ENCODE measurements around the gene CLMN. TPM values are rescaled to one million over a fixed set of nuclear protein-coding genes. Genes with fewer than 3 reads are reported as not detected.

The CLMN gene
- total and polyA plus RNA-seq, 2 of the 4 experiments (the other 2 are of a cell fraction), result 0.10 to 0.18 TPM

DNA sequence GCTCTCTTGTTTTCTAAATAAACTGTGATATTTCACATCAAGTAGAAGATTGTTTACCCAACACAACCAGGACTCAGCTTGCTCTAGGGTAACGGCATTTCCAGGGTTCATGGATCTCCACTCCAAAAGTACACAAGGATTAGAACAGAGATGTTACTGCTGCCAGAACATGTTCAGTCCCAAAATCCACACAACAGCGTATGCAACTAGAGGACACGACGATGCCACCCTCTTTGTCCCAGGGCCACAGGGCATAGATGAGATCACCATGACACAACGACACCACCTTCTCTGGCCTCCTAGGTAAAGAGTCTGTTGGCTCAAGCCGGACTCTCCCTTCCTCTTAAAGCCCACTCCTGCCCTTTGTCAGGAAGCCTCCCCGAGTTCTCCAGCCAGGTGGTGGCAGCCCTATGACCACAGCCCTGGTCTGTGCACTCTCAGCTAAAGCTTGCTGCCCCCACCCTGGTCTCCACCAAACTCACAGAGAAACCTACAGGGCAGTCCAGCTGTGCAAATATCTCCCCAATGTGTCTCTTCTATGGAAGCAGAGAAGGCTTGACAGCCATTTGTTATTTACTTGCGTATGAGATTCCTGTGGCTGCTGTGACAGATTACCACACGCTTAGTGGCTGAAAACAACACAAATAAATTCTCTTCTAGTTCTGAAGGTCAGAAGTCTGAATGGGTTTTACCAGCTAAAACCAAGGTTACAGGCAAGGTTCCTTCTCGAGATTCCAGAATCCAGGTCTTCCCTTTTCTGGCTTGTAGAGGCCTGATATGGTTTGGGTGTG is 10.3 kb downstream of the CLMN start:
- Histone ChIP-seq H3K9me1 (ENCODE audit: insufficient read depth, low read length) (no peaks in the 10 kb centered on the region), H2AK5ac (ENCODE audit: low read depth, low read length) (no peak overlapping the region), H4K91ac (ENCODE audit: insufficient read depth, low read depth, low read length) (no peak overlapping the region), H3K4ac (ENCODE audit: low read depth, low read length) (no peak overlapping the region), H3K18ac (ENCODE audit: low read depth, low read length) (no peak overlapping the region), H3K79me1 (ENCODE audit: low read depth in 1 of 2, low read length in 2 of 2) (no peaks in the 10 kb centered on the region), H4K8ac (ENCODE audit: low read depth in 2 of 2, low read length in 2 of 2) (no peak overlapping the region), H3K27me3 (ENCODE audit: control insufficient read depth, insufficient read depth, low read length) (peaks cover 9% of the 10 kb centered on the region; the same call in 1 of the 2 replicates), H2BK120ac (ENCODE audit: low read depth, low read length) (no peak overlapping the region), H3K23ac (ENCODE audit: low read depth, low read length) (no peak overlapping the region), H2BK15ac (ENCODE audit: low read depth, low read length) (no peak overlapping the region), H3K4me3 (ENCODE audit: insufficient read depth, low read depth, low read length) (no peak overlapping the region), H4K5ac (ENCODE audit: low read depth, low read length) (no peak overlapping the region), H3K56ac (ENCODE audit: extremely low read depth, insufficient read depth, low read length) (no peak overlapping the region), H2BK20ac (ENCODE audit: low read depth, low read length) (no peak overlapping the region), H2AK9ac (replicated peaks; ENCODE audit: low read depth, low read length, poor library complexity) (no peak overlapping the region), H3K36me3 (ENCODE audit: control insufficient read depth, insufficient read depth, low read length) (no peaks in the 10 kb centered on the region), H3K4me2 (ENCODE audit: low read depth, low read length) (no peak overlapping the region), H3K4me1 (ENCODE audit: control insufficient read depth, insufficient read depth, low read length) (peaks cover 2% of the 10 kb centered on the region; the same call in 1 of the 2 replicates), H3K9ac (ENCODE audit: low read depth, low read length) (no peak overlapping the region), H2AFZ (replicated peaks; ENCODE audit: low read length, poor library complexity) (no peak overlapping the region), H4K20me1 (ENCODE audit: insufficient read depth, low read length) (no peaks in the 10 kb centered on the region), H3K9me3 (ENCODE audit: control insufficient read depth, insufficient read depth, low read length) (no peaks in the 10 kb centered on the region; the same call in 1 of the 2 replicates), H2BK5ac (ENCODE audit: low read depth, low read length, poor library complexity, severe bottlenecking) (no peak overlapping the region), H3K27ac (ENCODE audit: insufficient read depth, low read length) (no peak overlapping the region), H3K14ac (replicated peaks; ENCODE audit: low read depth, low read length) (no peak overlapping the region)
- BruUV-seq (replicated peaks), result no TSS peak
- ChIA-PET POLR2A (ENCODE audit: unreplicated experiment) (no interaction called here), CTCF (no interaction called here)
- dilution Hi-C loops (cut with HindIII; ENCODE audit: low sequenced_read_pairs, unreplicated experiment) (no loop called here), in situ Hi-C loops (cut with MboI; ENCODE audit: low sequenced_read_pairs) (no loop called here), intact Hi-C loops (cut with micrococcal nuclease) (no loop called here)
- ATAC-seq (ENCODE audit: low read depth), result no peak
- TF ChIP-seq, protein P1, sequence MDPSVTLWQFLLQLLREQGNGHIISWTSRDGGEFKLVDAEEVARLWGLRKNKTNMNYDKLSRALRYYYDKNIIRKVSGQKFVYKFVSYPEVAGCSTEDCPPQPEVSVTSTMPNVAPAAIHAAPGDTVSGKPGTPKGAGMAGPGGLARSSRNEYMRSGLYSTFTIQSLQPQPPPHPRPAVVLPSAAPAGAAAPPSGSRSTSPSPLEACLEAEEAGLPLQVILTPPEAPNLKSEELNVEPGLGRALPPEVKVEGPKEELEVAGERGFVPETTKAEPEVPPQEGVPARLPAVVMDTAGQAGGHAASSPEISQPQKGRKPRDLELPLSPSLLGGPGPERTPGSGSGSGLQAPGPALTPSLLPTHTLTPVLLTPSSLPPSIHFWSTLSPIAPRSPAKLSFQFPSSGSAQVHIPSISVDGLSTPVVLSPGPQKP (IDR thresholded peaks at IDR 0.05; ENCODE audit: borderline replicate concordance, low read depth, low read length), result no peak
- TF ChIP-seq NFE2L2 (IDR thresholded peaks at IDR 0.05; ENCODE audit: low read depth, low read length) (no peak), POLR2A (IDR thresholded peaks at IDR 0.05; ENCODE audit: low read depth, low read length) (no peak), BHLHE40 (IDR thresholded peaks at IDR 0.05; ENCODE audit: low read depth, low read length) (no peak), RAD21 (IDR thresholded peaks at IDR 0.05; ENCODE audit: low read length) (no peak), CHD1 (IDR thresholded peaks at IDR 0.05; ENCODE audit: low read depth, low read length) (no peak), RFX5 (IDR thresholded peaks at IDR 0.05; ENCODE audit: low read depth, low read length) (no peak), MXI1 (IDR thresholded peaks at IDR 0.05; ENCODE audit: borderline replicate concordance, low read depth, low read length) (no peak), MAZ (IDR thresholded peaks at IDR 0.05; ENCODE audit: borderline replicate concordance, low read depth, low read length) (no peak), CEBPB (IDR thresholded peaks at IDR 0.05; ENCODE audit: low read depth, low read length) (no peak), SMC3 (IDR thresholded peaks at IDR 0.05; ENCODE audit: low read depth, low read length) (no peak), MAFK (IDR thresholded peaks at IDR 0.05; ENCODE audit: low read depth, low read length) (no peak), RCOR1 (IDR thresholded peaks at IDR 0.05; ENCODE audit: insufficient replicate concordance, low read length) (no peak)
- TF ChIP-seq, protein P2, sequence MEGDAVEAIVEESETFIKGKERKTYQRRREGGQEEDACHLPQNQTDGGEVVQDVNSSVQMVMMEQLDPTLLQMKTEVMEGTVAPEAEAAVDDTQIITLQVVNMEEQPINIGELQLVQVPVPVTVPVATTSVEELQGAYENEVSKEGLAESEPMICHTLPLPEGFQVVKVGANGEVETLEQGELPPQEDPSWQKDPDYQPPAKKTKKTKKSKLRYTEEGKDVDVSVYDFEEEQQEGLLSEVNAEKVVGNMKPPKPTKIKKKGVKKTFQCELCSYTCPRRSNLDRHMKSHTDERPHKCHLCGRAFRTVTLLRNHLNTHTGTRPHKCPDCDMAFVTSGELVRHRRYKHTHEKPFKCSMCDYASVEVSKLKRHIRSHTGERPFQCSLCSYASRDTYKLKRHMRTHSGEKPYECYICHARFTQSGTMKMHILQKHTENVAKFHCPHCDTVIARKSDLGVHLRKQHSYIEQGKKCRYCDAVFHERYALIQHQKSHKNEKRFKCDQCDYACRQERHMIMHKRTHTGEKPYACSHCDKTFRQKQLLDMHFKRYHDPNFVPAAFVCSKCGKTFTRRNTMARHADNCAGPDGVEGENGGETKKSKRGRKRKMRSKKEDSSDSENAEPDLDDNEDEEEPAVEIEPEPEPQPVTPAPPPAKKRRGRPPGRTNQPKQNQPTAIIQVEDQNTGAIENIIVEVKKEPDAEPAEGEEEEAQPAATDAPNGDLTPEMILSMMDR (conservative IDR thresholded peaks at IDR 0.05; ENCODE audit: low read depth, low read length), result no peak
- TF ChIP-seq, protein P3, sequence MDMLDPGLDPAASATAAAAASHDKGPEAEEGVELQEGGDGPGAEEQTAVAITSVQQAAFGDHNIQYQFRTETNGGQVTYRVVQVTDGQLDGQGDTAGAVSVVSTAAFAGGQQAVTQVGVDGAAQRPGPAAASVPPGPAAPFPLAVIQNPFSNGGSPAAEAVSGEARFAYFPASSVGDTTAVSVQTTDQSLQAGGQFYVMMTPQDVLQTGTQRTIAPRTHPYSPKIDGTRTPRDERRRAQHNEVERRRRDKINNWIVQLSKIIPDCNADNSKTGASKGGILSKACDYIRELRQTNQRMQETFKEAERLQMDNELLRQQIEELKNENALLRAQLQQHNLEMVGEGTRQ (IDR thresholded peaks at IDR 0.05; ENCODE audit: low read depth, low read length), result no peak
- DNase-seq, result no peak
- 93% methylated on average over 3 of the region's 10 CpGs; no CpG with 5 or more reads in 1 of the 2 experiments for WGBS, 2 experiments (ENCODE audit: extremely low coverage in 2 of 2, insufficient read length in 1 of 2)

Measured in IMR-90 (cell line).